ENCODE data around the gene DENND1B. TPM values are rescaled to one million over a fixed set of nuclear protein-coding genes. Genes with fewer than 3 reads are reported as not detected.

Gene DENND1B
- total and polyA plus RNA-seq, 2 donors: 2.6 to 50.8 TPM

DNA sequence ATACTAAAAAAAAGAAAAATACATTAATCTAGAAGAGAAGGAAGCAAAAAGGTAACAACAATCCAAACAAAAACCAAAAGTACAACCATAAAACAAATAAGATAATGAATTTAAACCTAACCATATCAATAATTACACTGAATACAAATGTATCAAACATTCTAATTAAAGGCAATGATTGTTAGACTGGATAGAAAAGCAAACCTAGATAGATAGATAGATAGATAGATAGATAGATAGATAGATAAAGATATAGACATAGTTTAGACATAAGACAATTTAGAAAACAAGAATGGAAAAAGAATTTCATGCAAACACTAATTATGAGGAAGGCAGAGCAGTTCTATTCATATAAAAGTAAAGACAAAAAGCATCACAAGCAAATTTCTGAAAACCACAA is 24.9 kb downstream of the DENND1B start:
- DNase-seq (ENCODE audit: extremely low spot score): no peak
- Histone ChIP-seq H3K4me1 (ENCODE audit: insufficient read depth) (no peaks in the 10 kb centered on the region), H3K4me3 (ENCODE audit: low read depth, low read length) (no peak overlapping the region), H3K36me3 (ENCODE audit: insufficient read depth) (no peaks in the 10 kb centered on the region), H3K27ac (ENCODE audit: low read depth) (no peak overlapping the region)

- DNase-seq (ENCODE audit: extremely low spot score): no peak
- 73% methylated on average over 4 of the region's 4 CpGs for WGBS
- no peak overlapping the region for H3K27ac ChIP-seq (ENCODE audit: low read depth)
- no peak overlapping the region for H3K4me3 ChIP-seq (ENCODE audit: low read depth, low read length)
- H3K36me3 ChIP-seq (ENCODE audit: insufficient read depth): no peaks in the 10 kb centered on the region
- no peaks in the 10 kb centered on the region for H3K4me1 ChIP-seq (ENCODE audit: insufficient read depth)
These were observed 29.4 kb downstream of the DENND1B start for GRCh38 chr1:197745911-197746310.

GRCh38 chr1:197744979-197745378 is 30.3 kb downstream of the DENND1B start:
- Histone ChIP-seq H3K4me1 (ENCODE audit: insufficient read depth) (no peaks in the 10 kb centered on the region), H3K4me3 (ENCODE audit: low read depth, low read length) (no peak overlapping the region), H3K36me3 (ENCODE audit: insufficient read depth) (no peaks in the 10 kb centered on the region), H3K27ac (ENCODE audit: low read depth) (no peak overlapping the region)
- WGBS: 75% methylated on average over 1 of the region's 1 CpG
- no peak for DNase-seq (ENCODE audit: extremely low spot score)

DNA sequence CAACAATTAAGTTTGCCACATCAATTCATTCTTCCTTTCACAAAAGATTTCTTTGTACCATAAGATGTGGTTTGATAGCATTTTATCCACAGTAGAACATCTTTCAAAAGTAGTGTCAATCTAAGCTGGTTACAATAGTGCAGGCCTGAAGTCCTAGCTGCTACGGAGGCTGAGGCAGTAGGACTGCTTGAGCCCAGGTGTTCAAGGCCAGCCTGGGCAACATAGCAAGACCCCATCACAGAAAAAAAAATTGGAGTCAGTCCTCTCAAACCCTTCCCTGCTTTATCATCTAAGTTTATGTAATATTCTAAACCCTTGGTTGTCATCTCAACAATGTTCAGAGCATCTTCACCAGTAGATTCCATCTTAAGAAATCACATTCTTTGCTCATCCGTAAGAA is 31.7 kb downstream of the DENND1B start:
- no peak for DNase-seq (ENCODE audit: extremely low spot score)
- 97% methylated on average over 2 of the region's 2 CpGs for WGBS

GRCh38 chr1:197740992-197741391 is 34.3 kb downstream of the DENND1B start:
- 79% methylated on average over 2 of the region's 2 CpGs for WGBS
- H3K36me3 ChIP-seq (ENCODE audit: insufficient read depth): no peaks in the 10 kb centered on the region

More for the DNA sequence above, 31.7 kb downstream of the DENND1B start:
- Histone ChIP-seq H3K27ac (ENCODE audit: low read depth) (no peak overlapping the region), H3K4me1 (ENCODE audit: insufficient read depth) (no peaks in the 10 kb centered on the region), H3K36me3 (ENCODE audit: insufficient read depth) (no peaks in the 10 kb centered on the region), H3K4me3 (ENCODE audit: low read depth, low read length) (no peak overlapping the region)

GRCh38 chr1:197738927-197739326 is 36.4 kb downstream of the DENND1B start:
- Histone ChIP-seq H3K27ac (ENCODE audit: low read depth) (no peak overlapping the region), H3K4me1 (ENCODE audit: insufficient read depth) (no peaks in the 10 kb centered on the region), H3K36me3 (ENCODE audit: insufficient read depth) (no peaks in the 10 kb centered on the region), H3K4me3 (ENCODE audit: low read depth, low read length) (no peak overlapping the region)
- WGBS: 43% methylated on average over 1 of the region's 1 CpG
- DNase-seq (ENCODE audit: extremely low spot score): no peak

More at GRCh38 chr1:197740992-197741391, 34.3 kb downstream of the DENND1B start:
- Histone ChIP-seq H3K27ac (ENCODE audit: low read depth) (no peak overlapping the region), H3K4me1 (ENCODE audit: insufficient read depth) (no peaks in the 10 kb centered on the region), H3K4me3 (ENCODE audit: low read depth, low read length) (no peak overlapping the region)
- no peak for DNase-seq (ENCODE audit: extremely low spot score)

DNA sequence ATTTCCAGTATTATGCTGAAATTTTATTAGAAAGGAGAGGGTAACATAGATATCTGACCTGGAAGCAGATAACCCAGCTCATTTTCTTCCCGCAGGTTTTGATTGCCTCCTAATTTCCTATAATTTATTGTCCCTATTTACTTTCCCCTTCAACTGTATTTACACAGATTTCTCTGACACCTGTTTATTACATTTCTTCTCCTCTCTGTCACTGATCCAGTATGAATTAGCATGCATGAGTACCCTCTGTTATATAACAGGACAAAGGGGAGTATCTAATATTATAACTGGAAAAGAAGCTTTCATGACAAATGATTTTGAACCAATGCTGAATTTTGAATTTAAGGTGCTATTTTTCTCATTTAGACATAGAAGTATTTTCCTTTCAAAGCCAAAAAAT is 37.4 kb downstream of the DENND1B start:
- Histone ChIP-seq H3K27ac (ENCODE audit: low read depth) (no peak overlapping the region), H3K4me1 (ENCODE audit: insufficient read depth) (peaks cover 2% of the 10 kb centered on the region), H3K36me3 (ENCODE audit: insufficient read depth) (no peaks in the 10 kb centered on the region), H3K4me3 (ENCODE audit: low read depth, low read length) (no peak overlapping the region)
- no peak for DNase-seq (ENCODE audit: extremely low spot score)
- WGBS: 51% methylated on average over 1 of the region's 1 CpG

- Histone ChIP-seq H3K36me3 (ENCODE audit: insufficient read depth) (no peaks in the 10 kb centered on the region), H3K27ac (ENCODE audit: low read depth) (no peak overlapping the region), H3K4me3 (ENCODE audit: low read depth, low read length) (no peak overlapping the region), H3K4me1 (ENCODE audit: insufficient read depth) (peaks cover 2% of the 10 kb centered on the region)
- no peak for DNase-seq (ENCODE audit: extremely low spot score)
- WGBS: 78% methylated on average over 1 of the region's 1 CpG
These were observed 38.6 kb downstream of the DENND1B start for GRCh38 chr1:197736685-197737084.

GRCh38 chr1:197735461-197735860 is 39.8 kb downstream of the DENND1B start:
- H3K27ac ChIP-seq (ENCODE audit: low read depth): no peak overlapping the region
- H3K36me3 ChIP-seq (ENCODE audit: insufficient read depth): no peaks in the 10 kb centered on the region
- no peak for DNase-seq (ENCODE audit: extremely low spot score)
- WGBS: 96% methylated on average over 16 of the region's 16 CpGs
- H3K4me3 ChIP-seq (ENCODE audit: low read depth, low read length): no peak overlapping the region
- H3K4me1 ChIP-seq (ENCODE audit: insufficient read depth): peaks cover 2% of the 10 kb centered on the region

DNA sequence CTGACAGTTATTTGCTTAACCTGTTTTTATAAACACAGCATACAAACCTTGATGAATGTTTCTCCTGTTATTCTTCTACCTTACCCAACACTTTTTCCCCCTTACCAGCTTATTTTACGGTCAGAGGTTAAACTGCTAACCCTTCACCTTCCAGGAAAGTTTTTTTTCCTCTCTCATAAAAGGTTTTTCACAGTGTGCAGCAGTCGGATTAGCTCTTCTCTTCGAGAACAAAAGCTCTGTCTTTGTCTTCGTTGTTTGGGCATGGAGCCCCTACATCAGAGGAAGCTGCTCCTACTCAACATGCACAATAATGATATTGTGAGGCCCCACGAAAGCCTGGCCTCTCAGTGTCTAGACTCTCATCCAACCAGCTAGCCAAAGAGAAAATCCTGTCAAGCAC is 42.0 kb downstream of the DENND1B start:
- 69% methylated on average over 5 of the region's 5 CpGs for WGBS
- no peak overlapping the region for H3K4me3 ChIP-seq (ENCODE audit: low read depth, low read length)
- no peak overlapping the region for H3K27ac ChIP-seq (ENCODE audit: low read depth)
- H3K36me3 ChIP-seq (ENCODE audit: insufficient read depth): no peaks in the 10 kb centered on the region
- no peak for DNase-seq (ENCODE audit: extremely low spot score)
- peaks cover 2% of the 10 kb centered on the region for H3K4me1 ChIP-seq (ENCODE audit: insufficient read depth)

DNA sequence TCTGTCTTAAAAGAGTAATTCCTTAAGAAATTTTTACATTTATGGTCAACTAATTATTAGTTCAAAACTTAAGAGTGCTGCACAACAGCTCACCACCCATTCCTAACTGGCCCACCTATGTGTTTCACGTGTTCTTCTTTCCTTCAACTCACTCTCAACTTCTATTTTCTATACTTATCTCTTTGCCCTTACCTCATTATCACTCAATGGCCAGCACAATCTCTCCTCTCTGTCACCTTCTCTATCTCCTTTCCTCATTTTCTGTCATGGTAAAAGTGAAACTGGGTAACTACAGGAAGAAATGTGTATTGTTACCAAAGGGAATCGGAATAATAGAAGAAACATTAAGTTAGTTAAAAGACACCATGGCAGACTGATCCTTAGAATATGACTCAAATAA is 43.1 kb downstream of the DENND1B start:
- Histone ChIP-seq H3K27ac (ENCODE audit: low read depth) (no peak overlapping the region), H3K4me3 (ENCODE audit: low read depth, low read length) (no peak overlapping the region), H3K4me1 (ENCODE audit: insufficient read depth) (peaks cover 2% of the 10 kb centered on the region), H3K36me3 (ENCODE audit: insufficient read depth) (no peaks in the 10 kb centered on the region)
- no peak for DNase-seq (ENCODE audit: extremely low spot score)
- 98% methylated on average over 2 of the region's 2 CpGs for WGBS

GRCh38 chr1:197731449-197731848 is 43.8 kb downstream of the DENND1B start:
- peaks cover 2% of the 10 kb centered on the region for H3K4me1 ChIP-seq (ENCODE audit: insufficient read depth)
- no peak overlapping the region for H3K27ac ChIP-seq (ENCODE audit: low read depth)
- 95% methylated on average over 3 of the region's 3 CpGs for WGBS
- no peak overlapping the region for H3K4me3 ChIP-seq (ENCODE audit: low read depth, low read length)
- no peaks in the 10 kb centered on the region for H3K36me3 ChIP-seq (ENCODE audit: insufficient read depth)
- DNase-seq (ENCODE audit: extremely low spot score): no peak

DNA sequence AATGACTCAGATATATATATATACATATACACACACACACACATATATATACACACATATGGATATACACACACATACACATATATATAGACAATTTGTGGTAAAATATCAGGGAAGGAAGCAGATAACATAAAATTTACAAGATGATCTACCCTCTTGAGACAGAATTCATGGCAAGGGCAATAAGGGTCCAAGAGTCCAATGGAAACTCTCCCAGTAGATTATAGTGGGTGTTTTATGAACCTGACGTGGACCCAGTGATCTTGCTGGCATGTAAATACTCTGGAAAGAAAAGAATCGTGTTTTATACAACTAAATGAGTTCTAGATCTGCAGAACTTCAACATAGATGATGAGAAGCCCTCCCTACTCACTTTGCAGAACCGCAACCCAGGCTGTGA is 49.3 kb downstream of the DENND1B start:
- WGBS: 95% methylated on average over 3 of the region's 3 CpGs
- Histone ChIP-seq H3K36me3 (ENCODE audit: insufficient read depth) (no peaks in the 10 kb centered on the region), H3K4me1 (ENCODE audit: insufficient read depth) (no peaks in the 10 kb centered on the region), H3K4me3 (ENCODE audit: low read depth, low read length) (no peak overlapping the region), H3K27ac (ENCODE audit: low read depth) (no peak overlapping the region)
- DNase-seq (ENCODE audit: extremely low spot score): no peak

DNA sequence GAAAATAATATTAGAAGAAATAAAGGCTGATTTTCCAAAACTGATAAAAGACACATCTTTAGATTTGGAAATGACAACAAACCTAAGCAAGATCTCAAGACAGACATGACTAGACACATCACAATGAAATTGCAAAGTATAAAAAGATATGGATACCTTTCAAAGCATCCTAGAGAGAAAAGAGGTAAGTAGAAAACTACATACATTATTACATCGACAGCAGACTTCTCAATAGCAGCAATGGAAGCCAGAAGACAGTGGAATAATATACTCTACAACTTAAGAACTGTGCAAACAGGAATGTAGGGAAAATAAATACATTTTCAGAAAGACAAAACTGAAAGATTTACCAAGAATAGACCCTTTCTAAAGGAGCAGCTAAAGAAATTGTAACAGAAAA is 50.2 kb downstream of the DENND1B start:
- H3K27ac ChIP-seq (ENCODE audit: low read depth): no peak overlapping the region
- H3K36me3 ChIP-seq (ENCODE audit: insufficient read depth): no peaks in the 10 kb centered on the region
- WGBS: 98% methylated on average over 1 of the region's 1 CpG
- no peak overlapping the region for H3K4me3 ChIP-seq (ENCODE audit: low read depth, low read length)
- H3K4me1 ChIP-seq (ENCODE audit: insufficient read depth): no peaks in the 10 kb centered on the region
- no peak for DNase-seq (ENCODE audit: extremely low spot score)

GRCh38 chr1:197715806-197716205 is 59.5 kb downstream of the DENND1B start:
- 0% methylated on average over 1 of the region's 1 CpG for WGBS
- Histone ChIP-seq H3K4me3 (ENCODE audit: low read depth, low read length) (no peak overlapping the region), H3K4me1 (ENCODE audit: insufficient read depth) (no peaks in the 10 kb centered on the region), H3K36me3 (ENCODE audit: insufficient read depth) (no peaks in the 10 kb centered on the region), H3K27ac (ENCODE audit: low read depth) (no peak overlapping the region)
- no peak for DNase-seq (ENCODE audit: extremely low spot score)
